Fibroblast of lung (primary cell): ENCODE data around the gene MCF2L2.

Experiments used
- CTCF ChIP-seq, 2 donors: IDR thresholded peaks in 1 of 2; conservative IDR thresholded peaks in 1 of 2; 1 replicate in 1 of 2; 2 replicates in 1 of 2; pipeline ENCODE4 v1.5.1; 2011 to 2012; ENCODE audit warnings: low read length in 2 of 2, control low read depth in 1 of 2, inconsistent platforms in 1 of 2, low read depth in 1 of 2, mild to moderate bottlenecking in 1 of 2
- EZH2 ChIP-seq: IDR thresholded peaks from 2 replicates; pipeline ENCODE4 v1.5.1; 2012; ENCODE audit warnings: low read length, control low read depth, mild to moderate bottlenecking; ENCODE audit errors: missing control alignments

GRCh38 chr3:183391460-183391859, 37.0 kb downstream of the MCF2L2 start:
- TF ChIP-seq CTCF (conservative IDR thresholded peaks at IDR 0.05 in 1 of 2, IDR thresholded peaks at IDR 0.05 in 1 of 2; ENCODE audit: low read depth in 1 of 2, low read length in 2 of 2) (no peak), EZH2 (no peak)
